ENCODE results near the gene C1QTNF6.

The C1QTNF6 gene

DNA sequence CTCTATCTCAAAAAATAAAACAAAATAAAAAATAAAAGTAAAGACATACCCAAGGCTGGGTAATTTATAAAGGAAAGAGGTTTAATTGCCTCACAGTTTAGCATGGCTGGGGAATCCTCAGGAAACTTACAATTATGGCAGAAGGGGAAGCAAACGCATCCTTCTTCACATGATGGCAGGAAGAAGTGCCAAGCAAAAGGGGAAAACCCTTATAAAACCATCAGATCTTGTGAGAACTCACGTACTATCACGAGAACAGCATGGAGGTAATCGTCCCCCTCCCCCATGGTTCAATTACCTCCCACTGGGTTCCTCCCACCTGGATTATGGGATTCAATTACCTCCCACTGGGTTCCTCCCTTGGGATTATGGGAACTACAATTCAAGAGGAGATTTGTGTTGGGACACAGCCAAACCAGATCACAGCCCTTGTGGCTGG lies 32.5 kb upstream of the C1QTNF6 start:
- TF ChIP-seq, protein P1, sequence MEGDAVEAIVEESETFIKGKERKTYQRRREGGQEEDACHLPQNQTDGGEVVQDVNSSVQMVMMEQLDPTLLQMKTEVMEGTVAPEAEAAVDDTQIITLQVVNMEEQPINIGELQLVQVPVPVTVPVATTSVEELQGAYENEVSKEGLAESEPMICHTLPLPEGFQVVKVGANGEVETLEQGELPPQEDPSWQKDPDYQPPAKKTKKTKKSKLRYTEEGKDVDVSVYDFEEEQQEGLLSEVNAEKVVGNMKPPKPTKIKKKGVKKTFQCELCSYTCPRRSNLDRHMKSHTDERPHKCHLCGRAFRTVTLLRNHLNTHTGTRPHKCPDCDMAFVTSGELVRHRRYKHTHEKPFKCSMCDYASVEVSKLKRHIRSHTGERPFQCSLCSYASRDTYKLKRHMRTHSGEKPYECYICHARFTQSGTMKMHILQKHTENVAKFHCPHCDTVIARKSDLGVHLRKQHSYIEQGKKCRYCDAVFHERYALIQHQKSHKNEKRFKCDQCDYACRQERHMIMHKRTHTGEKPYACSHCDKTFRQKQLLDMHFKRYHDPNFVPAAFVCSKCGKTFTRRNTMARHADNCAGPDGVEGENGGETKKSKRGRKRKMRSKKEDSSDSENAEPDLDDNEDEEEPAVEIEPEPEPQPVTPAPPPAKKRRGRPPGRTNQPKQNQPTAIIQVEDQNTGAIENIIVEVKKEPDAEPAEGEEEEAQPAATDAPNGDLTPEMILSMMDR (IDR thresholded peaks at IDR 0.05) = no peak
- TF ChIP-seq ZFX (IDR thresholded peaks at IDR 0.05; ENCODE audit: borderline replicate concordance) = no peak
- no peak overlapping the region for H3K27ac ChIP-seq

GRCh38 chr22:37219533-37219932 lies 31.5 kb upstream of the C1QTNF6 start:
- no peak overlapping the region for H3K27ac ChIP-seq
- TF ChIP-seq, protein P1 (IDR thresholded peaks at IDR 0.05) = no peak
- TF ChIP-seq ZFX (IDR thresholded peaks at IDR 0.05; ENCODE audit: borderline replicate concordance) = no peak

DNA sequence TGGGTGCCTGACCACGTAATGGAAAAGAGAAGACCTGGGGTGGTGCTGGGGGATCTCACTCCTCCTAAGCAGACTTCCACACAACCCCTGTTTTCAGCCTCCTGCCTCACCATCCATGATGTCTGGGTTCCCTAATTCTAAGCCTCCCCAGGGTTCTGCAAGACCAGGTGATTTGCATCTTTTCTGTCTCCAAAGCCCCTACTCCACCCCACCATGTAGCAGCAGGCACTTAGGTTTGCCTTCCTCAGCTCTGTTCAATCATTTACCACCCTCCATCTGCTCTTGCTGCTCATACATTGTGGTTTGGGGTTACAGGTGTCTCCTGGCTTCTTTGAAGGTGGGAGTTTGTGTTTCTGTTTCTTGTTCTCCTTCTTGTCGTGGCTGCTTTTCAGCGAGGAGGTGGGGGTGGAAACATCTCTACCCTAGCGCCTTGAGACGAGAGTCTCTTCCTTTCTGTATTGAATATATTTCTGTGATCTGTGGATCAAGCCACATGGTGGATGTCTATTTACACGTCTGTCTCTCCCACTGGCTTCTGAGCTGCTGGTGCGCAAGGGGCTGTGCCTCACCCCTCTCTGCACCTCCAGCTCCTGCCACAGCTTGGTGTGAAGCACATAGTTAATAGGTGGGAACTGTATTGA lies 30.8 kb upstream of the C1QTNF6 start:
- TF ChIP-seq, protein P1 (IDR thresholded peaks at IDR 0.05) = no peak
- H3K27ac ChIP-seq = no peak overlapping the region

- H3K27ac ChIP-seq = no peak overlapping the region
- no peak for TF ChIP-seq ZFX (IDR thresholded peaks at IDR 0.05; ENCODE audit: borderline replicate concordance)
- TF ChIP-seq, protein P1 (IDR thresholded peaks at IDR 0.05) = no peak
These were observed 30.3 kb upstream of the C1QTNF6 start for GRCh38 chr22:37218399-37218770.

- TF ChIP-seq, protein P1 (IDR thresholded peaks at IDR 0.05) = no peak
- TF ChIP-seq ZFX (IDR thresholded peaks at IDR 0.05; ENCODE audit: borderline replicate concordance) = no peak
- H3K27ac ChIP-seq = no peak overlapping the region
These were observed 27.8 kb upstream of the C1QTNF6 start for GRCh38 chr22:37215890-37216289.

DNA sequence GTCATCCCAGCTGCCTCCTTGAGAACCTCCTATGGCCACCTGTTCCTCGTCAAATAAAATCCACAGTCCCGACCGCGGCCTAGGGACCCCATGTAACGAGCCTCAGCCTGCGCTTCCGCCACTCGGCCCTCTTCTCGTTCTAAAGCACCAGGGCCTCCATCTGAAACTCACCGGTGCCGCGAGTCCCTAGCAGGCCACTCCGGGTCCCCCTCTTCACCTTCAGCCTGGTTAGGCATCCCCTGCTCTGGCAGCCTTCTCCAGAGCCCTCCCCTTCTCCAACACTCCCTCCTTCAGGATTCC lies 26.6 kb upstream of the C1QTNF6 start:
- no peak overlapping the region for H3K27ac ChIP-seq
- no peak for TF ChIP-seq ZFX (IDR thresholded peaks at IDR 0.05; ENCODE audit: borderline replicate concordance)
- TF ChIP-seq, protein P1 (IDR thresholded peaks at IDR 0.05) = no peak

- no peak overlapping the region for H3K27ac ChIP-seq
- TF ChIP-seq, protein P1 (IDR thresholded peaks at IDR 0.05) = no peak
- no peak for TF ChIP-seq ZFX (IDR thresholded peaks at IDR 0.05; ENCODE audit: borderline replicate concordance)
These were observed 26.1 kb upstream of the C1QTNF6 start for GRCh38 chr22:37213941-37214730.

Data from 22Rv1 (cell line).